Caco-2 (cell line): Measurements from ENCODE around the gene PEX16. TPM values are rescaled to one million over a fixed set of nuclear protein-coding genes. Genes with fewer than 3 reads are reported as not detected.

Source experiments
- BruUV-seq: library from RNA; stranded (reverse); fragments of 400-500 nt; replicated peaks from 2 replicates; lab custom pipeline; 2021; lab: Mats Ljungman, UMichigan
- CTCF ChIA-PET: fragments of 300-600 bp; sonication (Branson Sonifier 250); formaldehyde crosslinking; loops from one replicate; lab custom pipeline; 2022; ENCODE audit warnings: antibody characterized with exemption; lab: Charles Lee
- POLR2A ChIA-PET: fragments of 300-600 bp; sonication (Branson Sonifier 250); formaldehyde crosslinking; loops from one replicate; lab custom pipeline; 2022; ENCODE audit warnings: antibody characterized with exemption; lab: Charles Lee
- DNase-seq, 2 experiments: peaks; one replicate each; pipeline versions ENCODE4 v3.0.0 to v3.0.0-alpha.2; 2020 to 2022
- H3K27me3 ChIP-seq: replicated peaks from 2 replicates; pipeline ENCODE4 v1.6.0; 2011; ENCODE audit warnings: low read length; ENCODE audit not compliant: control insufficient read depth, insufficient read depth
- H3K36me3 ChIP-seq: 2 replicates; pipeline ENCODE4 v1.5.1; 2011; ENCODE audit warnings: low read length; ENCODE audit not compliant: control insufficient read depth, insufficient read depth
- H3K4me1 ChIP-seq: fragments of 250-450 bp; sonication (Bioruptor Pico); 2 replicates; pipeline ENCODE4 v1.5.1; 2020; ENCODE audit warnings: mild to moderate bottlenecking
- H3K4me3 ChIP-seq: 2 replicates; pipeline ENCODE4 v1.5.1; 2011; ENCODE audit warnings: low read depth, mild to moderate bottlenecking, control low read depth, low read length
- H3K9me3 ChIP-seq: fragments of 250-450 bp; sonication (Bioruptor Pico); 2 replicates; pipeline ENCODE4 v1.5.1; 2020; ENCODE audit warnings: mild to moderate bottlenecking, moderate library complexity
- H3K27ac Mint-ChIP-seq: one replicate; pipeline ENCODE4 v1.8.0; 2022; ENCODE audit warnings: mixed read lengths; ENCODE audit not compliant: unreplicated experiment
- H3K27me3 Mint-ChIP-seq: one replicate; pipeline ENCODE4 v1.8.0; 2022; ENCODE audit warnings: mixed read lengths; ENCODE audit not compliant: insufficient read depth, unreplicated experiment
- H3K36me3 Mint-ChIP-seq: one replicate; pipeline ENCODE4 v1.8.0; 2022; ENCODE audit warnings: mild to moderate bottlenecking, mixed read lengths; ENCODE audit not compliant: insufficient read depth, unreplicated experiment
- H3K4me1 Mint-ChIP-seq: one replicate; pipeline ENCODE4 v1.8.0; 2022; ENCODE audit warnings: low read depth, mixed read lengths; ENCODE audit not compliant: unreplicated experiment
- H3K4me3 Mint-ChIP-seq: one replicate; pipeline ENCODE4 v1.8.0; 2022; ENCODE audit warnings: mild to moderate bottlenecking, moderate library complexity, mixed read lengths; ENCODE audit not compliant: unreplicated experiment
- H3K9me3 Mint-ChIP-seq: one replicate; pipeline ENCODE4 v1.8.0; 2022; ENCODE audit warnings: mixed read lengths; ENCODE audit not compliant: unreplicated experiment
- CTCF ChIP-seq, 2 experiments: fragments of 200-600 bp in 1 of 2; IDR thresholded peaks; 1 replicate in 1 of 2; 2 replicates in 1 of 2; pipeline versions ENCODE4 v1.5.1 to v1.8.0; 2011 to 2022; ENCODE audit warnings: antibody characterized with exemption in 1 of 2, control low read depth in 1 of 2, inconsistent platforms in 1 of 2, low read depth in 1 of 2, low read length in 1 of 2, mild to moderate bottlenecking in 1 of 2, moderate library complexity in 1 of 2; ENCODE audit not compliant: insufficient read depth in 1 of 2, severe bottlenecking in 1 of 2, unreplicated experiment in 1 of 2
- intact Hi-C: fragments of 100-400 bp; cut with micrococcal nuclease; formaldehyde crosslinking; loops from one replicate; pipeline ENCODE4 v1.10.0; 2022; ENCODE audit not compliant: unreplicated experiment
- total RNA-seq: library from RNA; stranded (reverse); gene quantifications from 2 replicates; pipeline ENCODE4 v1.2.3, GENCODE V29; 2022

PEX16 gene
- total RNA-seq, 1 experiment from 2014 or later, result 41.4 TPM

DNA sequence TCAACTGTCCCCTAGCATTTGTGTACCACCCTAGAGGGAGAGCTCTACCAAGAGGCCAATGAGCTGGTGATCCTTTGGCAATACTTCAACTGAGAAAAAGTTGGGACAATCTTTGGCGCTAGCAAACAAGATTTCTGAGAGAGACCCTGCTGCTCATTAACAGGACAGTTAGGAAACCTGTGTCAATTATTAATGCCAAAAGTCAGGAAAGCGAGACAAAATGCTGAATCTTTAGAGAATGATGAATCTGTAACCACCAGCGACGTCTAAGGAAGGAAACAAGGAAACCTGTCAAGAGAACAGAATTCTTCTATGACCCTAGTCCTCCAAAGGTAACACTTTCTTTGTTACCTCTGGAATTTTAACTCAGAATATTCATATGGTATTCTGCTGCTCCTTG is 24.7 kb upstream of the PEX16 start:
- Mint-ChIP-seq H3K9me3 (no peaks in the 10 kb centered on the region), H3K36me3 (no peaks in the 10 kb centered on the region), H3K27ac (no peak overlapping the region), H3K27me3 (no peaks in the 10 kb centered on the region), H3K4me3 (no peak overlapping the region), H3K4me1 (no peaks in the 10 kb centered on the region)
- H3K4me1 ChIP-seq, result no peaks in the 10 kb centered on the region
- no peaks in the 10 kb centered on the region for H3K9me3 ChIP-seq
- H3K27me3 ChIP-seq, result no peaks in the 10 kb centered on the region
- ChIA-PET CTCF (no interaction called here), POLR2A (no interaction called here)
- TF ChIP-seq CTCF (IDR thresholded peaks at IDR 0.05; ENCODE audit: insufficient read depth in 1 of 2, low read depth in 1 of 2, low read length in 1 of 2, severe bottlenecking in 1 of 2, unreplicated experiment in 1 of 2), result no peak
- no peaks in the 10 kb centered on the region for H3K36me3 ChIP-seq
- no peak for DNase-seq
- BruUV-seq, result no TSS peak
- no peak overlapping the region for H3K4me3 ChIP-seq
- intact Hi-C loops, result no loop called here

- no peak for TF ChIP-seq CTCF (IDR thresholded peaks at IDR 0.05; ENCODE audit: insufficient read depth in 1 of 2, low read depth in 1 of 2, low read length in 1 of 2, severe bottlenecking in 1 of 2, unreplicated experiment in 1 of 2)
- DNase-seq, result no peak
- POLR2A ChIA-PET, result no interaction called here
- BruUV-seq, result no TSS peak
- CTCF ChIA-PET, result no interaction called here
- Histone ChIP-seq H3K27me3 (no peaks in the 10 kb centered on the region), H3K4me3 (no peak overlapping the region), H3K9me3 (no peaks in the 10 kb centered on the region), H3K36me3 (no peaks in the 10 kb centered on the region), H3K4me1 (no peaks in the 10 kb centered on the region)
- Mint-ChIP-seq H3K36me3 (no peaks in the 10 kb centered on the region), H3K4me1 (no peaks in the 10 kb centered on the region), H3K4me3 (no peak overlapping the region), H3K27me3 (no peaks in the 10 kb centered on the region), H3K9me3 (no peaks in the 10 kb centered on the region), H3K27ac (no peak overlapping the region)
- intact Hi-C loops, result no loop called here
Observed at GRCh38 chr11:45941285-45941684, 23.6 kb upstream of the PEX16 start.

DNA sequence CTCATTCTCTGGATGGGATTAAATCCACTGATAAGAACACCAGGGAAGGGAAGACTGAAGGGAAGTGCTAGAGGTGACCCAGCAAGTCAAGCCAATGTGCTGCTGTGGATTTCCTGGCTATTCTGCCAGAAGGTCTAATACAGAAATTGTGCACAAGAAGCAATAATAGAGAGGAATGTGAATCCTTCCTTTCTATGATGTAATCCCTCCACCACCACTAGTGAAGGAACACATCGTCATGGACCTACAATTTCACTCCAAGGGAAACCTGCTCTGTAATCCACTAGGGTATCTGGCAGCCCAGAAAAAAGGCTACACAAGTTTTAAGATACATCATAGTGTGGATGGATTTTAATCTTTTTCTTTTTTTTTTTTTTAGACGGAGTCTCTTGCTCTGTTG is 22.2 kb upstream of the PEX16 start:
- ChIA-PET POLR2A (no interaction called here), CTCF (no interaction called here)
- no peak for DNase-seq
- Mint-ChIP-seq H3K4me3 (no peak overlapping the region), H3K36me3 (no peaks in the 10 kb centered on the region), H3K27me3 (no peaks in the 10 kb centered on the region), H3K9me3 (no peaks in the 10 kb centered on the region), H3K4me1 (no peaks in the 10 kb centered on the region), H3K27ac (no peak overlapping the region)
- TF ChIP-seq CTCF (IDR thresholded peaks at IDR 0.05; ENCODE audit: insufficient read depth in 1 of 2, low read depth in 1 of 2, low read length in 1 of 2, severe bottlenecking in 1 of 2, unreplicated experiment in 1 of 2), result no peak
- Histone ChIP-seq H3K9me3 (no peaks in the 10 kb centered on the region), H3K4me1 (no peaks in the 10 kb centered on the region), H3K27me3 (no peaks in the 10 kb centered on the region), H3K36me3 (no peaks in the 10 kb centered on the region), H3K4me3 (no peak overlapping the region)
- no TSS peak for BruUV-seq
- intact Hi-C loops, result no loop called here
